Activated CD4-positive, CD25-positive, alpha-beta regulatory T cell (primary cell): ENCODE results near the gene TRABD2B.
"Not testable (repeated sequence)": the region's sequence is repeated elsewhere in the genome, so short reads cannot be mapped to it uniquely, and the experiment has no call there.

Experiments
- DNase-seq, 4 experiments: peaks; one replicate each; lab custom pipeline; 2025; lab: John Stamatoyannopoulos, UW

Gene TRABD2B

GRCh38 chr1:47967864-47968555 lies 29.2 kb downstream of the TRABD2B start:
- no peak for DNase-seq

GRCh38 chr1:47965816-47966215 lies 31.4 kb downstream of the TRABD2B start:
- no peak for DNase-seq

DNA sequence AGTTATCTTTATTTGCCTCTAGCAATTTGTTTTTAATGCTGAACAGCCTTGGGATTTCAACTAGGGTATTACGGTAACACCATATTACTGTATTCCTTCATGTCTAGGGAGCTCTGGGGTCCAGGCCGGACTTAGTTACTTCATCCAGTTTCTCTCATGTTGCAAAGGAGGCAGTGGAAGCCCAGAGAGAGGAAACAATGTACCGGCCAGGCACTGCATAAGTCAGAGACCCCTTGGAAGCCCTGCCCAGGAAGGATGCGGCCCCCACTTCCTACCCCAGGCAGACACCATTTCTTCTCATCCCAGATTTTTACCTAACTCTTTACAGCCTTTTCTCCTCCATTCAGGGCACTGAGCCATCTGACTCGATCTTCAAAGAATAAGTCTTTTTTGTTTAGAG lies 32.5 kb downstream of the TRABD2B start:
- DNase-seq = no peak

DNA sequence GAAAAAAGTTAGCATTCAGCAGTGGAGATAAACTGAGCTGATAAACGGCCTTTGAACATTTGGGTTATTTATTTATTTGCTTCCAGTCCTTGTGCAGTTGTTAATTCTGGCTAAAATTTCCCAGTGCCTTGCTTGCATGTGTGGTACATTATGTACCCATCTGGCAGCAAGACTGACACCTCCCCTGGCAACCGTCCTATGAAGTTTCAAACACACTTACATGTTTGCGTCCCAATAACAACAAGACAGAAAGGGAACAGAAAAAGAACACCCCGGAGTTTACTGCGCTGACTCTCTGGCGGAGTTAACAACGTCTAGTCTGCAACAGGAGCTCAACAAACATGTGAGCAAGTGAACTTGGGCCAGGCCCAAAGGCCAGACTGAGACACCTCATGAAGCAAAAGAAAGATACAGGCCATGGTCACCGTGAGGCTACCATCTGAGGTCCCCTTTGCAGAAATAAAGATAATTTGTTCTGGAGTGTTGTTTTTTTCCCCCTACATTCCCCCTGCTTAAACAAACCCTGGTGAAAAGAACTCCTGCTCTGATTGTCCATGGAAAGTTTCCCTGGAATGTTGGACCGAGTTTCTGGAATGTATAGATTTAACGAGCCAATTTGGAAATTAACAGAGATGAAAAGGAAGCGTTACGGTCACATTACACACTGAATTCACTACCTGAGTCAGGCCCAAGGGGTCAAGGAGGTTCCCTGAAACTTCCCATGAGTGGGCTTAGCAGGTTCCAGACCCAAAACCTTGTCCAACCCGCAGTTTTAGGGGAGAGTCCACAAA lies 33.4 kb downstream of the TRABD2B start:
- DNase-seq = no peak

DNA sequence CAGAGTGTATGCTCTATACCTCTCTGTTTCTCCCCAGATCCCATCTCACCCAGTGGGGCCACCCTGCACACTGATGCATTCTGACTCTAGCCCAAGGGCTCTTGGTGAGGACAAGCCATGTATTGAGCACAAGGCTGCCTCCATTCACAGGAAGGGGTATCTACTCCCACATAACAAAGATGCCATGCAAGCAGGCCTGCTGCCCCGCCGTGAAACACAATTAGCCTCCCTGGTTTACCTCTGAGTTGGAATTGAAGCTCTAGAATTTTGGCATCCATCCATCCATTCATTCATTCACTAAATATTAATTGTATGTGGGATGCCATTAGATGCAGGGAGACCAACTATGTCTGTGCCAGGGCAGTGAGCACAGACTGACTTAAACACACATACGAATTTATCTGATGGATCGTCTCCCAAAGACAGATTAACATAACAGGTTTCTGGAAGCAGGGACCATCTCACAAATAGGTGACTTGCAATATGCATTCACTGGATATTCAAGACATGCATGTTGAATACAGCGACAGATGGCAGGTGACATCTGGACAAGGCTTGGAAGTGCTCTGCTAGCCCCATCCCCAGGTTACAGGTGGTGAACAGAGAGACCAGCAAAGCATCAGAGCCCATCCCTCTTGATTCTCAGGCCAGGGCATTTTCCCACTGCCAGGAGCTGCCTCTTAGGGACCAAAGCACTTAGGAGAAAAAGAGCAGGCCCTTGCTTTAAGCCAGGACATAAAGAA lies 34.3 kb downstream of the TRABD2B start:
- no peak for DNase-seq

DNA sequence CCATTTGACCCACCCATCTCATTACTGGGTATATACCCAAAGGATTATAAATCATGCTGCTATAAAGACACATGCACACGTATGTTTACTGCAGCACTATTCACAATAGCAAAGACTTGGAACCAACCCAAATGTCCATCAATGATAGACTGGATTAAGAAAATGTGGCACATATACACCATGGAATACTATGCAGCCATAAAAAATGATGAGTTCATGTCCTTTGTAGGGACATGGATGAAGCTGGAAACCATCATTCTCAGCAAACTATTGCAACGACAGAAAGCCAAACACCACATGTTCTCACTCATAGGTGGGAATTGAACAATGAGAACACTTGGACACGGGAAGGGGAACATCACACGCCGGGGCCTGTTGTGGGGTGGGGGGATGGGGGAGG lies 35.4 kb downstream of the TRABD2B start:
- DNase-seq = not testable (repeated sequence)

DNA sequence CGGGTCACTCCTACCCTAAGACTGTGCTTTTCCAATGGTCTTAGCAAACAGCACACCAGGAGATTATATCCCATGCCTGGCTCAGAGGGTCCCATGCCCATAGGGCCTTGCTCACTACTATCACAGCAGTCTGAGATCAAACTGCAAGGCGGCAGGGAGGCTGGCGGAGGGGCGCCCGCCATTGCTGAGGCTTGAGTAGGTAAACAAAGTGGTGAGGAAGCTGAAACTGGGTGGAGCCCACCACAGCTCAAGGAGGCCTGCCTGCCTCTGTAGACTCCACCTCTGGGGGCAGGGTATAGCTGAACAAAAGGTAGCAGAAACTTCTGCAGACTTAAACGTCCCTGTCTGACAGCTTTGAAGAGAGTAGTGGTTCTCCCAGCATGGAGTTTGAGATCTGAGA lies 40.7 kb downstream of the TRABD2B start:
- DNase-seq = not testable (repeated sequence)

DNA sequence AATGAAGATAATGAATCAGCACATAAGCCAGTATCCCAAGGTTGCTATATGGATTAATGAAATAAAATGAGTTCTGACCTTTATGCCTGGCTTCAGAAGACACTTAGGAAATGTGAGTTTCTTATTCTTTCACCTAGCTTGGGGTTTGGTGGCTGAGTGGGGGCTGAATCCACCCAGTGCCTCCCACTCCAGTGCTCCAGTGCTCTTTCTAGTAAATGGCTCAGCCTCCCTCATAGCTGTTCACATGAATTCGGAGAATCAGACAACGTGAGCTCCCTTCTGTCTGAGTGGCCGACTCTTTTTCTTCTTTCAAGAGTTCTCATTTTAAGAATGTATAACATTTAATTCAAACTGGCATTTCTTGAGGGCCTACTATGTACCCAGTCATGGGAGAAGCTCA lies 43.5 kb downstream of the TRABD2B start:
- no peak for DNase-seq

- no peak for DNase-seq
These were observed 45.5 kb downstream of the TRABD2B start for GRCh38 chr1:47951545-47952235.

DNA sequence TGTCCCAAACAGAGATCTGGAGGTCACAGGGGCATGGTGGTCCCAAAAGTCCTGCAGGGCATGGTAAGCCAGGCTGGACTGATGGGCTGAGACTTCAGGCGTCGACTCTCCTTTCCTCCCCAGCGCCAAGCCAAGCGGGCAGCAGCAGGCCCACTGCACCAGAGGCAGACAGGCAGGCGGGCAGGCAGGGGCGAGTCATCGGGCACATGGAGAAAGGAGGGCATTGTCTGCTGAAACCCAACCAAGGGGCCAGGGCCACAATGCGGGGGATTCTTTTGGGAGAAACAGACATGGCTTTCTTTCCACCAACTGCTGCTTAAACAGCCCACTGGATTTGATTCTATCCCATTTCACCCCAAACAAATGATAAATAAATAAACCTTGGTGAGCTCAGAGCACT lies 46.2 kb downstream of the TRABD2B start:
- DNase-seq = no peak

GRCh38 chr1:47950471-47950870 lies 46.7 kb downstream of the TRABD2B start:
- DNase-seq = no peak

DNA sequence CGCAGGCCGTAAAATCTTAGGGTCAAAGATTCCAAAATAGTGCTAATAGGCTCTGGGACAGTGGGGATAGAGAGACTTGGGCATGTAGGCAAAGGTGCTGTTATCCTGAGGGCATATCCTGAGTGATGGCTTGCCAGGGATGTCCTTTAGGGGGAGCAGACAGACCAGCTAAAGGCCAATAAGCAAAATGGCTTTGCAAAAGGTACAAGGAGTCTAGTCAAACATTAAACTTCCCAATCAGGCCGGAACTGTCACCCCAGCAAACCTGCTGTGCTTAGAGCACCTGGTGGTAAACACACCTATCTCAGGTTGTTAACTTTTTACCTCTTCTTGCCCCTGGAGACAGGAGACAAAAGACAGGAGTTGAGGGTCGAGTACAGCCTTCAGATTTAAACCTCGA lies 49.1 kb downstream of the TRABD2B start:
- no peak for DNase-seq

DNA sequence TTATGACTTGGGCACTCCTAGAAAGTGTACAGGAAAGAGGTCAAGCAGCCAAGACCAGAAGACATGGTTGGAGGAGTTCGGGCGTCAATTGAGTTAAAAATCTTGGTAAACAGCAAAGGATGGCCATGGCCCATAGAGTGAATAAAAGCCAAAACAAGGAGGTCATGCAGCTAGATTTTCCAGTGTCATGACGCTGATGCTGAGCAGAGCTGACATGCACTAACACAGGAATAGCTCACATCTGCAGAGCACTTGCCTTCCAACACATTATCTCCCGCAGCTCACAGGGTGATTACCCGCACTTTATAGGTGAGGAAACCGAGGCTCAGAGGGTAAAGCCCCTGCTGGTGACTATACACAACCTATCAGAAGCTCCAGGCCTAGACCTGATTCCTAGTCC lies 49.7 kb downstream of the TRABD2B start:
- DNase-seq = no peak

- no peak for DNase-seq
These were observed 52.6 kb downstream of the TRABD2B start for GRCh38 chr1:47944561-47944960.

- no peak for DNase-seq
These were observed 55.0 kb downstream of the TRABD2B start for GRCh38 chr1:47942240-47942629.

DNA sequence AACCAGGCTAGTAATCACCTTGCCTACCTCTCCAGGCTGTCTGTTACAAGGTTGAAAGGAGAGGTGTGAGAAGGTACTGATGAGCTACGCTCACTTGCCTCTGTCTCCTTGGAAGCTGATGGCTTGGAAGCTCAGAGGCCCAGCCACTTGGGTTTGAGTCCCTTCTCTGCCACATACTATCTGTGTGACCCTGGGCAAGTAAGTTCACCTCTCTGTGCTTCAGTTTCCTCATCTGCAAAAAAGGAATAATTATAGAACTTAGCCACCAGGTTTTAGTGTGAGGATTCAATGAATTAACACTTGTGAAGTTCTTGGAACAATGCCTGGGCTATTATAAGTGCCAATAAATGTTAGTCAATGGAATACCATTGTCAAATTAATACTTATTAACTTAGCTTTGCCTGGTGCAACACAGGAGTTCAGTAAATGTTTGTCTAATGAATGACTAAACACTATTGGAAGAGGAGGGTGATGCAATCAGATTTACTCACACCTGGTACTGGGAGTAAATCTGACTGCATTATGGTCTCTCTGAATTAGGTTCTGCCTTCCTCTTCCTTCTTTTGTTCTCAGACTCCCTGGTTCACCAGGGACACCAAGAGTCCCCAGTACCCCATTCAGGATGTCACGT lies 55.5 kb downstream of the TRABD2B start:
- no peak for DNase-seq

DNA sequence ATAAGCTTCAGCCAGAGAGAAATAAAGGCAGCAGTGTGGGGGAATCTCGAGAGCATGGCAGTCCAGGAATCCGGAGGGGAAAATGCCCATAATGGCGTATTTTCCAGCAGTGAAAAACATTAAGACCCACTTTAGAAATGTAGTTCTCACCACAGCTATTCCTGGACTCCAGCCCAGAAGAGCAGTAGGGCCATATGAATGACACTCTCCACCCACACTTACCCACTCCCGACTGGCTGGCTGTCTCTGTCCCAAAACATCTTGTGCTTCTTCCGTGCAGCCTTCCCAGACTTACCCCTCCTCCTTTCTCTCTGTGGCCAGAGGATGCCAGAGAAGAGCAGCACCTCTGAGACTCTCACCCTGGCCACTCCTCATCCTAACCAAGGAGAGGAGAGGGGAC lies 56.4 kb downstream of the TRABD2B start:
- no peak for DNase-seq

- DNase-seq = no peak
These were observed 56.9 kb downstream of the TRABD2B start for GRCh38 chr1:47940326-47940725.

- DNase-seq = no peak
These were observed 58.7 kb downstream of the TRABD2B start for GRCh38 chr1:47938520-47938919.

- DNase-seq = no peak
These were observed 59.5 kb downstream of the TRABD2B start for GRCh38 chr1:47937586-47938254.

- no peak for DNase-seq
These were observed 60.2 kb downstream of the TRABD2B start for GRCh38 chr1:47936916-47937551.
